Measurements from ENCODE around the gene FKBP15. TPM values are rescaled to one million over a fixed set of nuclear protein-coding genes. Genes with fewer than 3 reads are reported as not detected.
"Not testable (repeated sequence)": the region's sequence is repeated elsewhere in the genome, so short reads cannot be mapped to it uniquely, and the experiment has no call there.

FKBP15 gene
- total RNA-seq, 1 experiment from 2014 or later = 14.2 TPM

DNA sequence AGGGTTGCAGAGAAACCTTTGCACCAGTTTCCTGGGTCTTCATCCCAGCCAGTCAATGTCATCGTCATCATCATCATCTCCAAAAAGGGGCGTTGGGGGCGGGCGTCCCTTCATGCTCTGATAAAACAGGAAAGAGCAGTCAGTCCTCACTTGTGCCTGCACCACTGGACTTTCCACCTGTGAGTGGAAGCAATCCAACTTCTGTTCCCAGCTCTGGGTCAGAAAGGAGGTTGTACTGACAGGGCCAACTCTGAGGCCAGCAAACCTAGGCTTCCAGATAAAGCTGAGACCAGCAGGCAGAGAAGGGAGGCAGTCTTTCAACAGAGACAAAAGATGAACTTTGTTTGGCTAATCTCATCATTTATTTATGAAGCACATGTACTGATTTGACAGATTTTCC, 55.0 kb downstream of the FKBP15 start:
- Histone ChIP-seq H3K9me3 (no peaks in the 10 kb centered on the region), H3K27me3 (no peaks in the 10 kb centered on the region), H3K4me3 (no peak overlapping the region), H3K36me3 (peaks cover 60% of the 10 kb centered on the region)
- no peak for DNase-seq

DNA sequence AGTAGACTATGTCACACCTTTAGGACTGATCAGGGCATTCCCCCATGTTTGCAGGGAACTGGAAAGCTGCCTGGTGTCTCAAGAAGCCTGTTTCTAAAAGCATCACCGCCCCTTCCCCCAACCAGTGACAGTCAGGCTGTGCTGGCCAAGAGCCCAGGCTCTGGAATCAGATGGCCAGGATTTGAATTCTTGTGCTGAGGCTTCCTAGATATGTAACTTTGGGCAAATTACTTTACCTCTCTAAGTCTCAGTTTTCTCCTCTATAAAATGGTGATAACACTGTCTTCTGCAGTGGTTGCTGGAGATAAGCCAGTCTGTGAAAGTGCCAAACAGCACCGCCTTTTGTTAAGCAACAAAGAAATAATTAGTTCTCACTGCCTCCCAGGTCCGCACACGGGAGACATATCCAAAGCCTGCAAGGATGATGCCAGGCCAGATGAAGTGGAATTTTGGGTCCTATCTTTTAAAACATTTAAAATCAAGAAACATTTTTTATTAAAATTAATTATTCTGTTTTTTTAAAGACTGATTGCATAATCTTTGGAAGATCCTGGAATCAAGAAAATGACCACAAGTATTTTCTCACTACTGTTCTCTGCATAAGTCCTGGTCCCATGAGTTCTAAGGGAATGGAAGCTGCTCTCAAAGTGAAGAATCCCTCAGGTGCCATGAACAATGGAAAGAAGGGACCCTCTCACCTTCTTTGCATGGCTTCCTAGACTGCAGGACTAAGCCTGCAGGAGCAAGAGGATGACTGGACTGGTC, 56.4 kb downstream of the FKBP15 start:
- peaks cover 50% of the 10 kb centered on the region for H3K36me3 ChIP-seq

DNA sequence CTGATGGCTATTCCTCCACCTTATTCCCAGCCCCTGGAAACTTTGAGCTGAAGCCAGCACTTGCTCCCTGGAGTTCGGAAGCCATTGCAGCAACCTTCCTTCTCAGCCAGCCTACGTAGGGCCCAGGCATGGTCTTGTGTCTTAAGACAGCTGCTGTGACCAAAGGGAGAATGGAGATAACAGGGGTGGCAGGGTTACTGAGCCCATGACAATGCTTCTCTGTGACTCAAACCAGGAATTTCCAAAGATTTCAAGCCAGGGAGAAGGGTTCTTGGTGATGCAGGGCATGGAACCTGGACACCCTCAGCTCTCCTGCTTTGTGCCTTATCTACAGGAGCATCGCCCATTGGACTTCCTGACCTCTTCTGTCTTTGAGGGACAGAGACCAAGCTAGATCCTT, 58.1 kb downstream of the FKBP15 start:
- H3K36me3 ChIP-seq = peaks cover 44% of the 10 kb centered on the region
- H3K9me3 ChIP-seq = no peaks in the 10 kb centered on the region
- H3K4me3 ChIP-seq = no peak overlapping the region
- no peaks in the 10 kb centered on the region for H3K27me3 ChIP-seq
- no peak for DNase-seq

More for the DNA sequence above, 56.4 kb downstream of the FKBP15 start:
- no peaks in the 10 kb centered on the region for H3K27me3 ChIP-seq
- no peak overlapping the region for H3K4me3 ChIP-seq
- DNase-seq = no peak
- no peaks in the 10 kb centered on the region for H3K9me3 ChIP-seq

DNA sequence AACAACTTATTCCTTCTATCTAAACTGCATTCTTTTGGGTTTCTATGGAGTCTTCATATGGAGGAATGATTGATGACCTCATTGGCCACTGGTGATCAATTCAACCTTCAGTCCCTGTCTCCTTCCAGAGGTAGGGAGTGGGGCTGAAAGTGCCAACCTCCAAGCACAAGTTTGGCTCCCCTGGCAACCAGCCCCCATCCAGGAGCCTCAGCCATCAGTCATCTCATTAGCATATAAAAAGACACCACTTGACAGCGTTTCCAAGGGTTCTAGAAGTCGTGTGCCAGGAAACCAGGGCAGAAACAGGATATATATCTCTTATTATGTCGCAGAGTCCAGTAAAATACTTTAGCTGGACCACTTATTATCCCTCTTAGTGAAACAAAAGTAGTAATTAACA, 60.5 kb downstream of the FKBP15 start:
- H3K36me3 ChIP-seq = peaks cover 26% of the 10 kb centered on the region
- H3K9me3 ChIP-seq = no peaks in the 10 kb centered on the region
- H3K27me3 ChIP-seq = no peaks in the 10 kb centered on the region
- no peak for DNase-seq
- H3K4me3 ChIP-seq = no peak overlapping the region

DNA sequence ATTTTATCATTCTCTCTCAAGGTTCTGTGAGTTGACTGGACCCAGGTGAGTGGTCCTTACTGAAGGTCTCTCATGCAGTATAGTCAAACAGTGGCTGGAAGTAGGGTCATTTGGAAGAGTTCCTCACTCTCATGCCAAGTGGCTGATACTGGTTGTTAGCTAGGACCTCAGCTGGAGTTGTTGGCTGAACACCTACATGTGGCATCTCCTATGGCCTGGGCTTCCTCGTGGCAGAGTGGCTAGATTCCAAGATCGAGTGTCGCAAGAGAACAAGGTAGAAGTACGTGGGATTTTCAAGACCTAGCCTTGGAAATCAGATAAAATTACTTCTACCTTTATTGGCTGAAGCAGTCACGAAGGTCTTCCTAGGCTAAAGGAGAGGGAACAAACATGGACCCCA, 62.6 kb downstream of the FKBP15 start:
- DNase-seq = no peak
- Histone ChIP-seq H3K27me3 (no peaks in the 10 kb centered on the region), H3K9me3 (no peaks in the 10 kb centered on the region), H3K36me3 (peaks cover 5% of the 10 kb centered on the region), H3K4me3 (no peak overlapping the region)

DNA sequence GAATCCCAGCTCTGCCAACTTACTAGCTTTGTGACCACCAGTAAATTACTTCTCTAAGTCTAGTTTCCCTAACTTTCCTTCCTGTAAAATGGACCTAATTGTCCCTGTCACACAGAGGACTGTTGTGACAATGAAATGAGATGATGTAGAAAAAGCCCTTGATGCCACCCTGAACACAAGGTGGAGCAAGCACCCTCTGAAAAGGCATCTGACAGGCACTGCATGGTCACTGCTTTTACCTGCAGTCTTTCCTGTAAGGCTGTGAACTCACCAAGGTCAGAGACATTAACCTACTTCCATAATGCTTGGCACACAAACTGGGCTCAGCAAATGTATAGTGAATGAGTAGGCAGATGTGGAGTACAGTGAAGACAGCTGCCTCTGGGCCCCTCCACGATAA, 64.2 kb downstream of the FKBP15 start:
- Histone ChIP-seq H3K9me3 (no peaks in the 10 kb centered on the region), H3K36me3 (no peaks in the 10 kb centered on the region; the same call in 1 of the 2 replicates), H3K4me3 (no peak overlapping the region), H3K27me3 (no peaks in the 10 kb centered on the region)
- DNase-seq = no peak

DNA sequence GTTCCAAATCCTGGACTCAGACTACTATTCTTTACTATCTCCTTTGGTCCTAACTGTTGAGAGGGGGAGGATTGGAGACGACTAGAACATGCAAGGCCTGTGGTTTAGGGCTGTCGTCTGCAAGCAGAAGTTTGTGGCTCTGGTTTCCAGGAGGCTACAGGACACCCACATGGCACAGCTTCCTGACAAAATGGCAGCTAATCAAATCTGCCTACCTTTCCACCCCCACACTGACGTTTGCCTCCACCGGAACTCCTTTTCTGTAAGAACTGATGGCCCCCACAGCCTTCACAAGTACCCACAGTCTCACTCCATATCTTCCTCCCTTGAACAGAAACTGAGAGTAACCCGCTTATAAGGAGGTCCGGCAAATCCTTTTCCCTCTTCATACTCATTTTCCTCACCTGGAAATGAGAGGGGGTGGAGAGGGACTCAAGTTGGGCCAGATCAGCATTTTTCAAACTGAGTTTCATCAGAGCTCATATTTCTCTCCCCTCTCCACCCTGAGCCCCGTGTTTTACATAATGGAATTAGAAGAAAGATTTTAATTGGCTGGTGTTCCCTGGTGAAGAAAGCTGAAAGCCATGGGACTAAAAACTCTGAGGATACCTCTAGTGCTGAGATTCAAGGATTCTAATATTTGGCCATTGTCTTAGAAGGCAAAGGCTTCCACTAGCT, 65.0 kb downstream of the FKBP15 start:
- Histone ChIP-seq H3K36me3 (no peaks in the 10 kb centered on the region; the same call in 1 of the 2 replicates), H3K9me3 (no peaks in the 10 kb centered on the region), H3K27me3 (no peaks in the 10 kb centered on the region), H3K4me3 (no peak overlapping the region)
- no peak for DNase-seq

DNA sequence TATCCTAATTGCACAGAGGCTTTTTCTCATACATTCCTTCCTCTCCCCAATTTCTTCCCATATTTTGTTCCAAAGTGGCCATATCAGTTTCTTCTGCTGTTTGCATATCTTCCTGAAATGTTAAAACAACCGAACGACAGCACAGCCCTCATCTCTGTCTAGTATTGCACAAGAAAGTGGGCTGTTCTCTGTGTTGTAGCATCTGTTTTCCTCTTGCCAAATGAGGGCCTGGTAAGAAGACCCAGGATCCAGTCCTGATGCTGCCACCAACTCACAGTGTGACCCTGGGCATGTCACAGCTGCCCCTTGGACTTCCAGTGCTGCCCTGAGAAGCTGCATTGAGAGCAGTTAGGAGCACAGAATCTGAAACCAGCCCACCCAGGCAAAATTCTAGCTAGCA, 66.1 kb downstream of the FKBP15 start:
- no peaks in the 10 kb centered on the region for H3K9me3 ChIP-seq
- H3K27me3 ChIP-seq = no peaks in the 10 kb centered on the region
- no peak overlapping the region for H3K4me3 ChIP-seq
- DNase-seq = no peak
- H3K36me3 ChIP-seq = no peaks in the 10 kb centered on the region; the same call in 1 of the 2 replicates

DNA sequence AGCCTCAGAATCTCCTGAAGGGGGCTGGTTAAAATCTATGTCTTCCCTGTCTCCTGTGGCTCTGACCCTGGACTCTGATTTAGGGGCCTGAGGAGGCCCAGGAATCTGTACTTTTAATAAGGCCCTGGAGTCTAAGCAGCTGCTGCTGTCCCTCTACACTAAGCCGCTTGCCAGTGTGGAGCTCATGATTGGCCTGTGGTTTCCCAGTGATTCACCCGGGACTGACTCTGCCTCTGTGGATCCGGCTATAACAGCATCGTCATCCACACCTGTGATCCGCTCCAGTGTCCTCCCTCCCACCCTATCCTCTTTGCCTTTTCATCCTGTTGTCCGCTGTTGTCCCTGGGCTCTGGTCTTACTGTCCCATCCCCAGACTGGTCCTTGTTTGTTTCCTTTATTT, 66.6 kb downstream of the FKBP15 start:
- no peak overlapping the region for H3K4me3 ChIP-seq
- no peaks in the 10 kb centered on the region; the same call in 1 of the 2 replicates for H3K36me3 ChIP-seq
- no peaks in the 10 kb centered on the region for H3K9me3 ChIP-seq
- DNase-seq = no peak
- no peaks in the 10 kb centered on the region for H3K27me3 ChIP-seq

DNA sequence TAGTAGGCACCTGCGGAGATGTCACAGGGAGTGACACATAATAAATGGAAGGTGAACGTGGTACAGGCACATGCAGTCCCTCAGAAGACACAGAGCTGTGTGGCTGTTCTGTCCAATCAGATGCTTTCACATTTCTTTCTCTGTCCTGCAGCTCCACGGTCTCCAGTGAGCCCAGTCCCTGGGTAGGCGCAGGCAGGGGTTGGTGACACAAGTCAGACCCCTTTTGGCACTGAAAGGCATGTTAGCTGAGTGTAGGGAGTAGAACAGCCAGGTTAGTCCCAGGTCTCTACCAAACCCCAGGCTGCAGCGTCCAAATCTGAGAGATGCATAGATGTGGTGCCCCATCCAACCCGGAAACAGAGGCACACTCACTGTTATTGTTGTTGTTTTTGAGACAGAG, 67.5 kb downstream of the FKBP15 start:
- Histone ChIP-seq H3K36me3 (no peaks in the 10 kb centered on the region; the same call in 1 of the 2 replicates), H3K9me3 (no peaks in the 10 kb centered on the region), H3K27me3 (no peaks in the 10 kb centered on the region), H3K4me3 (no peak overlapping the region)
- DNase-seq = no peak

DNA sequence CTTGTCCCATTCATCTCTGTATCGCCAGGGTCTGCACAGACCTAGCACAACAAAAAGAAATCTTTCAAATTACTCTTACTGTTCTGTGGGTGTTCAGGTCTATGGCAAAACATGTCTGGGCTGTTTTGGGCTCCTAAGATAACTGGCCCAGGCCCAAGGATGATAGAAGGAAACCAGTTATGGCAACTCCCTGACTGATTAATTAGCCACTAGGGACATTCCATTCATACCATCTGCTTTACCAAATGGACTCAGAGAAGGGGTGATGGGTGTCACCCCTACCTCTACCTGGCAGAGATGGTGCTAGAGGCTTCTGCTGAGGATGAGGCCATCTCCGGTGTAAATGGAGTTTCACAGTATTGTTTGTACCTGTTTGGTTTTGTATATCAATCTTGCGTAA, 68.4 kb downstream of the FKBP15 start:
- no peak for DNase-seq
- no peak overlapping the region for H3K4me3 ChIP-seq
- H3K9me3 ChIP-seq = no peaks in the 10 kb centered on the region
- H3K27me3 ChIP-seq = no peaks in the 10 kb centered on the region
- no peaks in the 10 kb centered on the region for H3K36me3 ChIP-seq

DNA sequence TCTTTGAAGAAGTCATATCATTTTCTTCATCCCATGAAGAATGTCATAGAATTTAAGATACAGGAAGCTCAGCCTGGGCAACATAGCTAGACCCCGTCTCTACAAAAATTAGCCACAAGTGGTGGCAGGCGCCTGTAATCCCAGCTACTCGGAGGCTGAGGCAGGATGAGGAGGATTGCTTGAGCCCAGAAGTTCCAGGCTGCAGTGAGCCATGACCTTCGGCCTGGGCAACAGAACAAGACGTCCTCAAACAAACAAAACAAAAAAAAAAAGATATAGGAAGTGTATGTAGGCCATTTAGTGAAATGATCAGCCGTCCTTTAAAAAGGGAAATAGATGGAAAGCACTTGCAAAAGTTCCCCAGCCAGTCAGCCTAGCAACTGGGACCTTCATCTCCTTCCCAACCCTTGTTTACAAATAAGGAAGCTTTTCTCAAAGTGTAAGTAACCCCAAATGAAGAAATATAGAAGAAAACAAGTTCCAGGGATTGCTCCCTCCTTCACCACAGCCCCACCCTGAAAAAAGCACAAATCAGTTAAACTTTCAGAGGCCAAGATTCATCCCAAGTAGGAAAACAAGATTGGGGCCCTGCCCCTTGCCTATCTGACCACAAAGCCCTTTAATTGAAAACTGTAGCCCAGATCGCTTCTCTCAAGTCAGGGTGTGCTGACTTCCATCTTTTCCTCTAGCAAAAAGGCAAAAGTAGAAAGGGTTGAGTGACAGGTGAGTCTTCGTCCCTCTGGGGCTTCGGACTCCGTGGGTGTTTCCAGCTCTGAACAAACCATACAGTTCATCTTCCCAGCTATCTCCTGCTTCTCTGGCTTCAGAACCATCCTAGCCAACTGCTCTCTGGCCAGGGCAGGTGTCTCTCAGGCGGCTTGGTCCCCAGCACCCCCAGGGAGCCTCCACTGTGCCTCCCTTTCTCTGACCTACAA, 69.1 kb downstream of the FKBP15 start:
- H3K4me3 ChIP-seq = peak overlapping the region; percentile 67
- no peaks in the 10 kb centered on the region for H3K27me3 ChIP-seq
- H3K9me3 ChIP-seq = no peaks in the 10 kb centered on the region
- H3K36me3 ChIP-seq = no peaks in the 10 kb centered on the region
- DNase-seq = no peak

DNA sequence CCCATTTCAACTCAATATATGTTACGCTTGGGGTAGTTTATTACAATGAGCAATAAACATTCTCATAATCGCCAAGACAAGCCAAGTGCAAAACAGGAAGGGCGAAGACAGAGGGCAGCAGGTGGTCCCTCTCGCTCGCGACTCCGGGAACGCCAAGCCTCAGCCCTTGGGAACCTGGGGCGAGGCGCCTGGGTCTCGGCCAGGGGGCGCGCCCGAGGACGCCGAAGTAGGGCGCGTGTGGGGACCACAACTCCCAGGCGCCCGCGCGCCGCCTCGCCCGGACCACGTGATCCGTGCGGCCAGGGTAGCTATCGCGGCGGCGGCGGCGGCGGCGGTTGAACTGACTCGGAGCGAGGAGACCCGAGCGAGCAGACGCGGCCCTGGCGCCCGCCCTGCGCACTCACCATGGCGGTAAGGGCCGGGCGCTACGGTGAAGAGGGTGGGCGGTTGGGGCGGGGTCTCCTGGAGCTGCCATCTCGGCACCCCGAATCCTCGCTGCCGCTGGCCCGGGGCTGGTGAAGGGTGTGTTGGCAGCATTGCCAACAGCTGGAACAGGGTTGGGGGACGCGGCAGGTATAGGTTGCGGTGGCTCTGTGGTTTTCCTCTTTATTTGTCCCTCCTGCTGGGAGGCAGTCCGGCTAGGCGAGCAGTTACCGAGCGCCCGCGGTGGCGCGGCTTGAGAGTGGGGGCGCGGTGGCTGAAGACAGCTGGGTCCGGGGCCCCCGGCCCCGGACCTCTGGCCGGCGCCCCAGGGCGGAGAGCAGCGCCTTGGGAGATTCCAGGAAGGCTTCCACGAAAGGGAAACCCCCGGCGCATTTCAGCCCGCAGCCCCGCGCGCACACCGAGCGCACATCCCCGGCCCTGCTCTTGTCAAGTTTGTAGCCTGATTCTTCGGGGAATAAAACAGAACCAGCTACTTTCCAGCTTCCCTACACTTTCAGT, 70.1 kb downstream of the FKBP15 start, which contains the start of gene SLC31A2:
TSS of gene SLC31A2 (plus strand) at position 338 of the 942 bp plus-strand sequence. CDS start at position 406, 68 bp downstream.
- peak; percentile 89 for DNase-seq
- no peaks in the 10 kb centered on the region for H3K9me3 ChIP-seq
- peak within 1 kb of the TSS; percentile 67 for H3K4me3 ChIP-seq
- no peaks in the 10 kb centered on the region for H3K36me3 ChIP-seq
- H3K27me3 ChIP-seq = no peaks in the 10 kb centered on the region

DNA sequence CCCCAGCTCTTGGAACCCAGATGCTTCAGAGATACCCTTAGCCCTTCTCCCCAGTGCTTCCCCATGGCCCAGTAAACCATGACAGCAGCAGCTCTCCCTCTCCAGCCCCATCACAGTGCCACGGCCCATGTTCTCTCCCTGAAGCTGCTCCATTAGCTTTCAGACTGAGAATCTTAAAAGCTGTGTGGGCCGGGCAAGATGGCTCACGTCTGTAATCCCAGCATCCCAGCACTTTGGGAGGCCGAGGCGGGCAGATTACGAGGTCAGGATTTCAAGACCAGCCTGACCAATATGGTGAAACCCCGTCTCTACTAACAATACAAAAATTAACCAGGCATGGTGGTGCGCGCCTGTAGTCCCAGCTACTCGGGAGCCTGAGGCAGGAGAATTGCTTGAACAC, 71.5 kb downstream of the FKBP15 start:
- not testable (repeated sequence) for H3K4me3 ChIP-seq, H3K9me3 ChIP-seq, H3K27me3 ChIP-seq, H3K36me3 ChIP-seq, DNase-seq

DNA sequence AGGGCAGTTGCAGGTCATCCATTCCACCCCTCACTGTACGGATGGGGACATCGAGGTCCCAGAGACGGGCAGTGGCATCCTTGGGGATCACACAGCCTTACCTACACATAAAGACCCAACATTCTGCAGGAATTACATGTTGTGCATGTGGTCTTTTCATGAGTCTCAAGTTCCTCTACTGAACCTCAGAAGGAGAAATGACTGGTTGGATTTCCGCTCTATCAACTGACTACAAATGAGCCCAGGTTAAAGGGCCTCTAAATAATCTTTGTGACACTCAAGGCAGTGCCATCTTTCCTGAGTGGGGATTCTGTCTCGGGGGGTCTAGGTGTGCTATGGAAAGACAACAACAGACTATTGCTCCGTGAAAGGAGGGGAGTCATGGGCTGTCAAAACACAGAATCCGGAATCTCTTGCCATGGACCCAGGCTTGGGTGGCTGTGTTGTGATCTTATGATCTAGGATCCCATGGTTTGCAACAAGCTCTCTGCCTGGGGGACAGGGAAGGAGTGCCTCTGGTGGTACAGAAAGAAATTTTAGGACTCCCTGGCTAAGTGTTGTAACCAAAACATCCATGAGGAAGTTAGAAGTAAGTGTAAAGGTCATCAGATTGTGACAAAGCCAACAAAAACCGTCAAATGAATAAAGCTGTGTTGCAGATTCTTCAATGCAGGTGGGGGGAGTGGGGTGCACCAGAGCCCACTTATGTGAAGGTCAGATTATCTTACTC, 72.1 kb downstream of the FKBP15 start:
- DNase-seq = no peak

More for the DNA sequence above, 72.1 kb downstream of the FKBP15 start:
- H3K36me3 ChIP-seq = no peaks in the 10 kb centered on the region
- H3K9me3 ChIP-seq = no peaks in the 10 kb centered on the region
- no peak overlapping the region for H3K4me3 ChIP-seq
- H3K27me3 ChIP-seq = peaks cover under 1% of the 10 kb centered on the region; the same call in 1 of the 2 replicates
